SU-DHL-6 (cell line): Measurements from ENCODE around the gene SHISA7.

Source experiments
- H2AFZ ChIP-seq: fragments of 200-600 bp; sonication (generic); 2 replicates; pipeline ENCODE4 v1.6.1; 2014; ENCODE audit warnings: low read depth, mild to moderate bottlenecking, moderate library complexity, mixed read lengths, antibody characterized with exemption, low read length; ENCODE audit not compliant: severe bottlenecking
- H3F3A ChIP-seq: fragments of 200-600 bp; shearing (Covaris generic); 2 replicates; pipeline ENCODE4 v1.6.0; 2016; ENCODE audit warnings: antibody characterized with exemption, mild to moderate bottlenecking; ENCODE audit not compliant: insufficient read depth
- H3K27ac ChIP-seq: fragments of 200-600 bp; sonication (generic); 2 replicates; pipeline ENCODE4 v1.5.1; 2016; ENCODE audit warnings: low read depth, mild to moderate bottlenecking, low read length, moderate library complexity, mixed read lengths
- H3K27me3 ChIP-seq: fragments of 200-600 bp; sonication (generic), shearing (Covaris generic); 2 replicates; pipeline ENCODE4 v1.6.0; 2014; ENCODE audit warnings: mild to moderate bottlenecking, low read length
- H3K36me3 ChIP-seq: fragments of 200-600 bp; sonication (generic); 2 replicates; pipeline ENCODE4 v1.6.1; 2014; ENCODE audit warnings: mild to moderate bottlenecking, low read length, mixed read lengths
- H3K4me2 ChIP-seq: fragments of 300-600, 200-600 bp; shearing (Covaris generic), sonication (generic); 2 replicates; pipeline ENCODE4 v1.6.0; 2014; ENCODE audit warnings: low read length, low read depth, mild to moderate bottlenecking; ENCODE audit not compliant: poor library complexity, severe bottlenecking
- H3K4me3 ChIP-seq: fragments of 200-600 bp; sonication (generic); 2 replicates; pipeline ENCODE4 v1.5.1; 2014; ENCODE audit warnings: antibody characterized with exemption, low read length, mild to moderate bottlenecking, mixed read lengths; ENCODE audit not compliant: insufficient read depth, poor library complexity, severe bottlenecking
- H3K79me2 ChIP-seq: fragments of 200-600 bp; sonication (generic); 2 replicates; pipeline ENCODE4 v1.6.1; 2014; ENCODE audit warnings: mild to moderate bottlenecking, low read length, moderate library complexity; ENCODE audit not compliant: insufficient read depth
- H3K9ac ChIP-seq: fragments of 200-600 bp; sonication (generic); 2 replicates; pipeline ENCODE4 v1.7.0; 2014; ENCODE audit warnings: mild to moderate bottlenecking, low read length
- H3K9me2 ChIP-seq: fragments of 200-600 bp; sonication (generic); replicated peaks from 2 replicates; pipeline ENCODE4 v1.6.1; 2014; ENCODE audit warnings: low read length; ENCODE audit not compliant: insufficient read depth
- H3K9me3 ChIP-seq: fragments of 200-600 bp; sonication (generic); 2 replicates; pipeline ENCODE4 v1.6.1; 2014; ENCODE audit warnings: low read length, mixed read lengths; ENCODE audit not compliant: insufficient read depth
- H4K20me1 ChIP-seq: fragments of 200-600 bp; sonication (generic); 2 replicates; pipeline ENCODE4 v1.6.1; 2014; ENCODE audit warnings: low read depth, mild to moderate bottlenecking, antibody characterized with exemption, low read length, moderate library complexity, mixed read lengths
- CTCF ChIP-seq: fragments of 200-600 bp; sonication (generic); IDR thresholded peaks from one replicate; pipeline ENCODE4 v1.5.1; 2017; ENCODE audit warnings: antibody characterized with exemption, mild to moderate bottlenecking, low read length, moderate library complexity; ENCODE audit not compliant: insufficient read depth, poor library complexity, severe bottlenecking
- EZH2phosphoT487 ChIP-seq: fragments of 200-600 bp; sonication (generic), shearing (Covaris generic); conservative IDR thresholded peaks from 2 replicates; pipeline ENCODE4 v1.6.1; 2018; ENCODE audit warnings: mild to moderate bottlenecking, antibody characterized with exemption, low read length, moderate library complexity, mixed read lengths

SHISA7 gene

GRCh38 chr19:55453511-55454260 is 10.6 kb upstream of the SHISA7 start:
- H3K27ac ChIP-seq = no peak overlapping the region
- no peak for TF ChIP-seq CTCF
- no peaks in the 10 kb centered on the region for H3K36me3 ChIP-seq
- no peaks in the 10 kb centered on the region for H3K9me3 ChIP-seq
- no peak overlapping the region for H3K4me2 ChIP-seq
- no peak overlapping the region for H2AFZ ChIP-seq
- no peaks in the 10 kb centered on the region for H3K79me2 ChIP-seq
- no peaks in the 10 kb centered on the region for H3K27me3 ChIP-seq
- H4K20me1 ChIP-seq = no peaks in the 10 kb centered on the region
- H3F3A ChIP-seq = peaks cover 11% of the 10 kb centered on the region; the same call in 1 of the 2 replicates
- no peak overlapping the region for H3K9ac ChIP-seq
- H3K4me3 ChIP-seq = no peak overlapping the region
- H3K9me2 ChIP-seq = no peaks in the 10 kb centered on the region

- no peak overlapping the region for H3K4me3 ChIP-seq
- no peaks in the 10 kb centered on the region for H3K9me3 ChIP-seq
- no peaks in the 10 kb centered on the region for H3K79me2 ChIP-seq
- H3K36me3 ChIP-seq = no peaks in the 10 kb centered on the region
- no peak overlapping the region for H2AFZ ChIP-seq
- H4K20me1 ChIP-seq = no peaks in the 10 kb centered on the region
- no peak overlapping the region for H3K9ac ChIP-seq
- no peak overlapping the region for H3K4me2 ChIP-seq
- H3K27ac ChIP-seq = no peak overlapping the region
- TF ChIP-seq EZH2phosphoT487 = no peak
- TF ChIP-seq CTCF = no peak
- H3K9me2 ChIP-seq = no peaks in the 10 kb centered on the region
- no peaks in the 10 kb centered on the region for H3K27me3 ChIP-seq
- peaks cover 11% of the 10 kb centered on the region; the same call in 1 of the 2 replicates for H3F3A ChIP-seq
Measured at GRCh38 chr19:55452749-55453346, 9.7 kb upstream of the SHISA7 start.

DNA sequence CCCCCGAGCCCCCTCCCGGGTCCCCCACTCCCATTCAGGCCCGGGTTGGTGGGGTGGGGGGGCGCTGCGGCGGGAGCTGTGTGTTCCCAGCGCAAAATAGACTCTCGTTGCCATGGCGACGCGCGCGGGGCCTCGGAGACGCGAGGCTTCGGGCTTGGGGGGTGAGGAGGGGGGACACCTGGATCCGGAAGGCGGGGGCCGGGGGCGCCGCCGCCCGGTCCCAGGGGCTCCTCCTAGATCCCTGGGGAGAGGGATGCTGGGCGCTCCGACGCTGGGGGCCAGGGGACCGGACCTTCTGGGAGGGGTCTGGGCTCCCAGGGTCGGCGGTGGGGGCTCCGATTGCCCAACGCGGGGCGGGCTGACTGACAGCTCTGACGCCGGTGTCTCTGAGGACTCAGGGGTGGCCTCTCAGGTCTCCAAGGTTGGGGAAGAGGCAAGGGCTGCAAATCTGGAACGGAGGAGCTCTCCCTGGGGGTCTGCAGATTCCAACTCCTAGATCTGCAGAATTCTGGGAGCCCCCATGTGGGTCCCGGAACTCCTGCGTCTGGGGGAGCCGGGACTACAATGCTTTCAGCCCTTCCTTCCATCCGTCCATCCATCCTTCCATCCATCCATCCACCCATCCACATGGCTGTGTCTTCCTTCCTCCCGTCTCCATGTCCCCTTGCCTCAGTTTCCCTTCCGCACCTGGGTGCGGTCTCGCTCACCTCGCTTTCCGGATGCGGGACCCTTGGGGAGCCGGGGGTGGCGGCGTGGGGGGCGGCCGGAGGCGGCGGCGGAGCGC is 9.1 kb upstream of the SHISA7 start:
- Histone ChIP-seq H3K36me3 (no peaks in the 10 kb centered on the region), H4K20me1 (no peaks in the 10 kb centered on the region), H3K79me2 (no peaks in the 10 kb centered on the region), H3K9me3 (no peaks in the 10 kb centered on the region), H3K27ac (no peak overlapping the region), H2AFZ (no peak overlapping the region), H3K9me2 (no peaks in the 10 kb centered on the region), H3K4me3 (no peak overlapping the region), H3K9ac (no peak overlapping the region), H3F3A (peaks cover 17% of the 10 kb centered on the region; the same call in 1 of the 2 replicates), H3K4me2 (peak overlapping the region; percentile 40), H3K27me3 (no peaks in the 10 kb centered on the region)
- TF ChIP-seq CTCF = no peak
